Esophagus muscularis mucosa (tissue), 3 donors: ENCODE data around the gene RNASE8.
"Not testable (repeated sequence)": the region's sequence is repeated elsewhere in the genome, so short reads cannot be mapped to it uniquely, and the experiment has no call there.

ENCODE experiments used
- POLR2A ChIP-seq: fragments of 450-650 bp; IDR thresholded peaks from one replicate; pipeline ENCODE4 v1.6.1; 2017; ENCODE audit warnings: antibody characterized with exemption, moderate library complexity, mild to moderate bottlenecking, low read depth
- POLR2AphosphoS5 ChIP-seq, 2 donors: sonication (generic); formaldehyde crosslinking; IDR thresholded peaks; one replicate each; pipeline ENCODE4 v1.6.1; 2017; ENCODE audit warnings: antibody characterized with exemption in 2 of 2
- TF ChIP-seq, protein P1 (sequence below), 3 experiments: fragments of 200-600 bp in 2 of 3; fragments of 450-650 bp in 1 of 3; sonication (generic) in 2 of 3; IDR thresholded peaks; one replicate each; pipeline ENCODE4 v1.5.1; 2017 to 2019; ENCODE audit warnings: antibody characterized with exemption in 3 of 3, mild to moderate bottlenecking in 2 of 3, moderate library complexity in 1 of 3

DNA sequence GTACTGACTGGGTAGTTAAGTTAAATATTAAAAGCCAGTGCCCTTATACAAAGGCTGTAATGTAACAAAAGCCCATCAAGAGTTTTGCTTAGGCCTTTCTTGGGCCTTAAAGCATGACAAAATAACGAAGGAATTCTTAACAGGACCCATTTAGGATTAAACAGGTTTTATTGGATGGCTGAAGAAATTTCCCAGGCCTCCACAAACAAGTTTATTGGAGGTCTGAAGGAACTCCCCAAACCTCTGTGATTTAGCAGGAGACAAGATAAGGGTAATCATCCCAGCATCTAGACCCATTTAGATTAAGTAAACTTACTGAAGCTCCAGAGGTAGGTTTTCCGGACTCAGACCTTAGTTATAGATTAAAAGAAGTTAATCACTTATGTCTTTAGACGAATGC, 47.9 kb upstream of the RNASE8 start:
- TF ChIP-seq, protein P1, sequence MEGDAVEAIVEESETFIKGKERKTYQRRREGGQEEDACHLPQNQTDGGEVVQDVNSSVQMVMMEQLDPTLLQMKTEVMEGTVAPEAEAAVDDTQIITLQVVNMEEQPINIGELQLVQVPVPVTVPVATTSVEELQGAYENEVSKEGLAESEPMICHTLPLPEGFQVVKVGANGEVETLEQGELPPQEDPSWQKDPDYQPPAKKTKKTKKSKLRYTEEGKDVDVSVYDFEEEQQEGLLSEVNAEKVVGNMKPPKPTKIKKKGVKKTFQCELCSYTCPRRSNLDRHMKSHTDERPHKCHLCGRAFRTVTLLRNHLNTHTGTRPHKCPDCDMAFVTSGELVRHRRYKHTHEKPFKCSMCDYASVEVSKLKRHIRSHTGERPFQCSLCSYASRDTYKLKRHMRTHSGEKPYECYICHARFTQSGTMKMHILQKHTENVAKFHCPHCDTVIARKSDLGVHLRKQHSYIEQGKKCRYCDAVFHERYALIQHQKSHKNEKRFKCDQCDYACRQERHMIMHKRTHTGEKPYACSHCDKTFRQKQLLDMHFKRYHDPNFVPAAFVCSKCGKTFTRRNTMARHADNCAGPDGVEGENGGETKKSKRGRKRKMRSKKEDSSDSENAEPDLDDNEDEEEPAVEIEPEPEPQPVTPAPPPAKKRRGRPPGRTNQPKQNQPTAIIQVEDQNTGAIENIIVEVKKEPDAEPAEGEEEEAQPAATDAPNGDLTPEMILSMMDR (IDR thresholded peaks at IDR 0.05) = not testable (repeated sequence)
- not testable (repeated sequence) for TF ChIP-seq POLR2A; POLR2AphosphoS5 (IDR thresholded peaks at IDR 0.05)
